Transverse colon (tissue), 4 donors: ENCODE results near the gene CCN2. TPM values are rescaled to one million over a fixed set of nuclear protein-coding genes. Genes with fewer than 3 reads are reported as not detected.

Source experiments
- DNase-seq: peaks from one replicate; pipeline ENCODE4 v3.0.0-alpha.2; 2019
- H3K27ac ChIP-seq, 4 donors: fragments of 200-600 bp; sonication (generic); 2 replicates each; pipeline ENCODE4 v1.5.1; 2016 to 2018; ENCODE audit warnings: inconsistent platforms in 4 of 4
- H3K27me3 ChIP-seq: fragments of 200-600 bp; sonication (generic); 2 replicates; pipeline ENCODE4 v1.5.1; 2017; ENCODE audit warnings: inconsistent platforms
- H3K36me3 ChIP-seq, 4 donors: fragments of 200-600 bp; sonication (generic); 2 replicates each; pipeline ENCODE4 v1.5.1; 2017 to 2019; ENCODE audit warnings: inconsistent platforms in 4 of 4
- H3K4me1 ChIP-seq, 4 donors: fragments of 200-600 bp; sonication (generic); 2 replicates each; pipeline ENCODE4 v1.5.1; 2017 to 2020; ENCODE audit warnings: inconsistent platforms in 4 of 4
- H3K4me3 ChIP-seq, 4 donors: fragments of 200-600 bp; sonication (generic); 1 replicate in 1 of 4; 2 replicates in 3 of 4; pipeline versions ENCODE4 v1.5.1 to v1.6.1; 2017 to 2019; ENCODE audit warnings: inconsistent platforms in 4 of 4
- H3K9me3 ChIP-seq, 2 donors: fragments of 200-600 bp; sonication (generic); 2 replicates each; pipeline ENCODE4 v1.5.1; 2017 to 2019; ENCODE audit warnings: inconsistent platforms in 2 of 2
- CTCF ChIP-seq, 5 experiments: fragments of 200-600 bp in 3 of 5; fragments of 450-650 bp in 2 of 5; sonication (generic) in 3 of 5; IDR thresholded peaks; 1 replicate in 2 of 5; 2 replicates in 3 of 5; pipeline ENCODE4 v1.5.1; 2016 to 2017; ENCODE audit warnings: antibody characterized with exemption in 5 of 5, inconsistent platforms in 3 of 5, mild to moderate bottlenecking in 2 of 5, moderate library complexity in 1 of 5
- EP300 ChIP-seq: sonication (generic); formaldehyde crosslinking; IDR thresholded peaks from one replicate; pipeline ENCODE4 v1.6.1; 2017; ENCODE audit warnings: antibody characterized with exemption, low read depth
- POLR2A ChIP-seq: fragments of 450-650 bp; IDR thresholded peaks from one replicate; pipeline ENCODE4 v1.6.1; 2016; ENCODE audit warnings: antibody characterized with exemption, mild to moderate bottlenecking, moderate library complexity
- POLR2AphosphoS5 ChIP-seq, 3 donors: sonication (generic); formaldehyde crosslinking; IDR thresholded peaks; one replicate each; pipeline ENCODE4 v1.6.1; 2016; ENCODE audit warnings: antibody characterized with exemption in 3 of 3
- WGBS, 2 donors: methylation state at CpG; one replicate each; pipeline ENCODE4 v1.1.5; 2018; ENCODE audit warnings: low coverage in 1 of 2; 5-methylcytosine and 5-hydroxymethylcytosine counted together
- in situ Hi-C, 4 donors: fragments of 200-750 bp; cut with MboI; loops; one replicate each; pipeline versions ENCODE4 v1.15.0 to v1.15.1; 2017; ENCODE audit warnings: low sequenced_read_pairs in 3 of 4, low pct_ligation_motif_present in 1 of 4, low pct_unique_long_range_greater_than_20kb in 1 of 4
- intact Hi-C: fragments of 100-400 bp; cut with DNase I; formaldehyde crosslinking; loops from one replicate; pipeline ENCODE4 v1.15.1; 2023; ENCODE audit warnings: low total_unique reads
- total RNA-seq, 4 donors: library from RNA; depleted of rRNA; stranded (reverse); fragments of >200 nt; gene quantifications; one replicate each; pipeline ENCODE4 v1.1.0, GENCODE V29; 2016

The CCN2 gene
- total RNA-seq, 4 donors from 2014 or later: 37.0 to 146 (median 58.0) TPM

GRCh38 chr6:131900231-131900630, 50.9 kb downstream of the CCN2 start:
- Histone ChIP-seq H3K4me1 (peaks cover 0 to 6% (median 2%) of the 10 kb centered on the region in 4 donors), H3K36me3 (no peaks in the 10 kb centered on the region), H3K9me3 (peaks cover 0 to 4% of the 10 kb centered on the region in 2 donors), H3K27me3 (no peaks in the 10 kb centered on the region), H3K4me3 (no peak overlapping the region), H3K27ac (no peak overlapping the region)
- intact Hi-C loops: no loop called here
- no peak for DNase-seq
- in situ Hi-C loops: loop anchor here in 1 of 4 donors (25.0 kb wide), 1 partner anchor 587 kb away; no protein-coding TSS in a partner anchor
- TF ChIP-seq EP300 (no peak), CTCF (IDR thresholded peaks at IDR 0.05) (no peak), POLR2AphosphoS5 (IDR thresholded peaks at IDR 0.05) (no peak), POLR2A (no peak)

- Histone ChIP-seq H3K4me1 (peaks cover 0 to 16% (median 7%) of the 10 kb centered on the region in 4 donors), H3K27me3 (no peaks in the 10 kb centered on the region), H3K9me3 (peaks cover 0 to 4% of the 10 kb centered on the region in 2 donors), H3K27ac (no peak overlapping the region), H3K4me3 (no peak overlapping the region), H3K36me3 (no peaks in the 10 kb centered on the region)
- 89% methylated on average over 1 of the region's 1 CpG; no CpG with 5 or more reads in 1 of the 2 donors for WGBS, 2 donors
- in situ Hi-C loops: no loop called here
- DNase-seq: no peak
- no peak for TF ChIP-seq POLR2AphosphoS5 (IDR thresholded peaks at IDR 0.05)
- no peak for TF ChIP-seq CTCF (IDR thresholded peaks at IDR 0.05)
- no peak for TF ChIP-seq EP300
- no peak for TF ChIP-seq POLR2A
- intact Hi-C loops: no loop called here
These were observed 52.5 kb downstream of the CCN2 start for GRCh38 chr6:131898718-131899117.

Other genes starting within 250 kb of the CCN2 start
- not detected for gene OR2A4, start 250.0 kb downstream of the CCN2 start, total RNA-seq
- not detected for gene CTAGE9, start 240.4 kb downstream of the CCN2 start, total RNA-seq
- 10 to 100 TPM in 3 of 4 donors, 1 to 10 TPM in 1; 3.4 to 24.0 (median 22.8) TPM for gene ENPP1, start 143.4 kb downstream of the CCN2 start, total RNA-seq